HepG2 (cell line): Measurements from ENCODE around the gene SNX7. TPM values are rescaled to one million over a fixed set of nuclear protein-coding genes. Genes with fewer than 3 reads are reported as not detected.
A peak's percentile ranks its signal among the peaks of the same experiment; 100 is the strongest.

Experiments used
- FOXA3 ChIP-seq: IDR thresholded peaks from 2 replicates; pipeline ENCODE4 v1.6.1; 2016; ENCODE audit warnings: missing genetic modification reagents, missing compliant biosample characterization
- IKZF4 ChIP-seq: sonication (generic); formaldehyde crosslinking; IDR thresholded peaks from 2 replicates; pipeline ENCODE4 v1.5.1; 2020; ENCODE audit warnings: borderline replicate concordance, mild to moderate bottlenecking, low read depth, missing genetic modification reagents; ENCODE audit errors: not compliant biosample characterization
- SAP130 ChIP-seq: IDR thresholded peaks from 2 replicates; pipeline ENCODE4 v1.6.1; 2016; ENCODE audit warnings: low read depth
- ZBTB40 ChIP-seq, 2 experiments: fragments of 450-650 bp in 1 of 2; sonication (generic) in 1 of 2; formaldehyde crosslinking in 1 of 2; IDR thresholded peaks; 2 replicates each; pipeline versions ENCODE4 v1.6.1 to v1.8.0; 2016 to 2022; ENCODE audit warnings: antibody characterized with exemption in 1 of 2, mild to moderate bottlenecking in 1 of 2, missing genetic modification reagents in 1 of 2
- ZBTB42 ChIP-seq: sonication (generic); formaldehyde crosslinking; IDR thresholded peaks from 2 replicates; pipeline ENCODE4 v1.5.0; 2020; ENCODE audit warnings: mild to moderate bottlenecking, missing genetic modification reagents
- ZBTB8A ChIP-seq: sonication (generic); formaldehyde crosslinking; IDR thresholded peaks from 2 replicates; pipeline ENCODE4 v1.4.0; 2020; ENCODE audit warnings: mild to moderate bottlenecking, low read depth, missing genetic modification reagents, borderline replicate concordance
- ZNF136 ChIP-seq: sonication (generic); formaldehyde crosslinking; IDR thresholded peaks from 2 replicates; pipeline ENCODE4 v1.8.1; 2022; ENCODE audit warnings: low read depth, mild to moderate bottlenecking, moderate library complexity, missing genetic modification reagents
- ZNF142 ChIP-seq: sonication (generic); formaldehyde crosslinking; IDR thresholded peaks from 2 replicates; pipeline ENCODE4 v1.4.0; 2020; ENCODE audit warnings: missing genetic modification reagents
- ZNF329 ChIP-seq: sonication (generic); formaldehyde crosslinking; IDR thresholded peaks from 2 replicates; pipeline ENCODE4 v1.9.0; 2021; ENCODE audit warnings: low read depth, mild to moderate bottlenecking, missing genetic modification reagents
- ZNF781 ChIP-seq: sonication (generic); formaldehyde crosslinking; IDR thresholded peaks from 2 replicates; pipeline ENCODE4 v1.5.1; 2020; ENCODE audit warnings: borderline replicate concordance, mild to moderate bottlenecking, missing genetic modification reagents; ENCODE audit errors: not compliant biosample characterization
- ZNF878 ChIP-seq: sonication (generic); formaldehyde crosslinking; IDR thresholded peaks from 2 replicates; pipeline ENCODE4 v1.8.1; 2023; ENCODE audit warnings: mild to moderate bottlenecking, missing genetic modification reagents, moderate library complexity
- polyA plus RNA-seq, 8 experiments: library from polyadenylated mRNA; depleted of rRNA in 3 of 8; stranded (reverse) in 7 of 8; unstranded in 1 of 8; fragments of >200 nt; fragmentation: Illumina TruSeq in 4 of 8; extraction: Trizol in 4 of 8; gene quantifications; 2 replicates each; pipeline versions ENCODE4 v1.2.1 to v1.2.3, GENCODE V29; 2011 to 2016; ENCODE audit warnings: low read depth in 4 of 8, missing spikeins in 1 of 8, mixed read lengths in 1 of 8; ENCODE audit not compliant: insufficient read depth in 1 of 8
- total RNA-seq, 5 experiments: library from RNA; depleted of rRNA; stranded (reverse); fragments of >200 nt; fragmentation: Illumina TruSeq; extraction: Trizol; gene quantifications; 2 replicates each; pipeline ENCODE4 v1.2.3, GENCODE V29; 2016; ENCODE audit warnings: low read depth in 1 of 5
- TF ChIP-seq, protein P1 (sequence below): IDR thresholded peaks from 2 replicates; pipeline ENCODE4 v1.6.1; 2016; ENCODE audit warnings: missing compliant biosample characterization, missing genetic modification reagents, borderline replicate concordance

SNX7 gene
- total and polyA plus RNA-seq, 2 of the 13 experiments (the other 11 are each of a cell fraction or from before 2014, with no cell fraction given), result 14.3 to 33.5 TPM

DNA sequence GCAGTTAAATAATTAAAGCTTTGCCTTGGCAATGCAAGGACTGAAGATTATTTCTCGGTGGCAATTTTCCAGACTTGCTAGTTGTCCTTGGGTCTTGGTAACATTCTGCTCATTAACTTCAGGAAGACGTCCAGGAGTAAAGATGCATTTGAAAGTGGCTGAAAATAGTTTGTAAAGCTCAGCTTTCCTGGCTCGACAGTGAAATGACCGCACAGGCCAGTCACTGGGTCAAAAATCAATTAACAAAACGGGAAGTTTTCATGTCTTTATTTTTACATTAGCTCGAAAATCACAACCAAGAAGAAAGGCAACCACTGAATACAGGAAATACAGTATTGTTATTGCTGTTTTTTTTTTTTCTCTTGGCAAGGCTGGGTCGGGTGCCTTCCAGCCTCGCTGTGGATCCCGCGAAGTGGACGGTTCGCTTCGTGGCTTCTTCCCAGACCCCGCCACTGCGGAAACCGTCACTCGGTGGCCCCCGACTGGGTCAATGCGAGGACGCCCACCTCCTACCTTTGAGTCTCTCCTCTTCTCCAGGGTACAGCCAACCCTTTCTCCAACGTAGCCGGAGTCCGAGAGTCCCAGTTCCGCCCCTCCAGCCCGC, 479 bp upstream of the SNX7 start (continued):
- no peak for TF ChIP-seq ZNF329 (CRISPR knock-in tag)
- 0 out of 2 replicates have a peak, but pooled peaks have one; percentile 5 for TF ChIP-seq FOXA3 (CRISPR knock-in tag)
- no peak for TF ChIP-seq ZBTB40 (IDR thresholded peaks at IDR 0.05)
- no peak for TF ChIP-seq ZBTB40 (CRISPR knock-in tag; IDR thresholded peaks at IDR 0.05)
- TF ChIP-seq ZBTB8A (CRISPR knock-in tag), result no peak
- no peak for TF ChIP-seq IKZF4 (CRISPR knock-in tag)
- TF ChIP-seq ZNF878 (CRISPR knock-in tag), result no peak
- no peak for TF ChIP-seq ZBTB42 (CRISPR knock-in tag)
- 0 out of 2 replicates have a peak, but pooled peaks have one; percentile 31 for TF ChIP-seq ZNF142 (CRISPR knock-in tag)
- no peak for TF ChIP-seq ZNF136 (CRISPR knock-in tag)
- TF ChIP-seq, protein P1, sequence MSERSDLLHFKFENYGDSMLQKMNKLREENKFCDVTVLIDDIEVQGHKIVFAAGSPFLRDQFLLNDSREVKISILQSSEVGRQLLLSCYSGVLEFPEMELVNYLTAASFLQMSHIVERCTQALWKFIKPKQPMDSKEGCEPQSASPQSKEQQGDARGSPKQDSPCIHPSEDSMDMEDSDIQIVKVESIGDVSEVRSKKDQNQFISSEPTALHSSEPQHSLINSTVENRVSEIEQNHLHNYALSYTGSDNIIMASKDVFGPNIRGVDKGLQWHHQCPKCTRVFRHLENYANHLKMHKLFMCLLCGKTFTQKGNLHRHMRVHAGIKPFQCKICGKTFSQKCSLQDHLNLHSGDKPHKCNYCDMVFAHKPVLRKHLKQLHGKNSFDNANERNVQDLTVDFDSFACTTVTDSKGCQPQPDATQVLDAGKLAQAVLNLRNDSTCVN (CRISPR knock-in tag), result no peak
- TF ChIP-seq SAP130 (CRISPR knock-in tag), result no peak
- no peak for TF ChIP-seq ZNF781 (CRISPR knock-in tag)
